Ishikawa (cell line): ENCODE measurements around the gene PAK6.

Source experiments
- MAX ChIP-seq: IDR thresholded peaks from 2 replicates; pipeline ENCODE4 v1.6.1; 2012
- TCF12 ChIP-seq: IDR thresholded peaks from 2 replicates; pipeline ENCODE4 v1.6.1; 2012; ENCODE audit warnings: low read depth

GRCh38 chr15:40219801-40220200, 19.1 kb upstream of the PAK6 start:
- no peak for TF ChIP-seq MAX
- TF ChIP-seq TCF12 = no peak
